Globus pallidus (tissue), 1 donor: ENCODE results near the gene FHOD3.

ENCODE experiments used
- DNase-seq: peaks from one replicate; pipeline ENCODE4 v3.0.0-alpha.2; 2015; ENCODE audit warnings: low spot score

Gene FHOD3

GRCh38 chr18:36386150-36386920, 88.8 kb downstream of the FHOD3 start:
- DNase-seq = no peak

GRCh38 chr18:36387310-36387709, 89.8 kb downstream of the FHOD3 start:
- no peak for DNase-seq

- no peak for DNase-seq
These were observed 90.8 kb downstream of the FHOD3 start for GRCh38 chr18:36388310-36388709.

GRCh38 chr18:36389027-36389426, 91.5 kb downstream of the FHOD3 start:
- DNase-seq = no peak

- no peak for DNase-seq
These were observed 92.5 kb downstream of the FHOD3 start for GRCh38 chr18:36389811-36390581.

- no peak for DNase-seq
These were observed 94.1 kb downstream of the FHOD3 start for GRCh38 chr18:36391426-36392145.

- no peak for DNase-seq
These were observed 94.9 kb downstream of the FHOD3 start for GRCh38 chr18:36392164-36392978.

GRCh38 chr18:36392979-36393287, 95.4 kb downstream of the FHOD3 start:
- no peak for DNase-seq

GRCh38 chr18:36394486-36394885, 97.0 kb downstream of the FHOD3 start:
- no peak for DNase-seq

GRCh38 chr18:36396190-36396589, 98.7 kb downstream of the FHOD3 start:
- DNase-seq = no peak

- no peak for DNase-seq
These were observed 99.5 kb downstream of the FHOD3 start for GRCh38 chr18:36397033-36397432.

- no peak for DNase-seq
These were observed 100.9 kb downstream of the FHOD3 start for GRCh38 chr18:36398419-36398818.

GRCh38 chr18:36399055-36399454, 101.5 kb downstream of the FHOD3 start:
- no peak for DNase-seq

- DNase-seq = no peak
These were observed 103.9 kb downstream of the FHOD3 start for GRCh38 chr18:36401462-36401861.

GRCh38 chr18:36402765-36403396, 105.4 kb downstream of the FHOD3 start:
- DNase-seq = peak; percentile 10

GRCh38 chr18:36403896-36404820, 106.6 kb downstream of the FHOD3 start:
- DNase-seq = no peak

GRCh38 chr18:36405611-36406010, 108.1 kb downstream of the FHOD3 start:
- no peak for DNase-seq

- no peak for DNase-seq
These were observed 109.3 kb downstream of the FHOD3 start for GRCh38 chr18:36406805-36407204.

GRCh38 chr18:36408606-36409005, 111.1 kb downstream of the FHOD3 start:
- DNase-seq = no peak

GRCh38 chr18:36409779-36410178, 112.3 kb downstream of the FHOD3 start:
- no peak for DNase-seq
